Sigmoid colon (tissue), 4 donors: Measurements from ENCODE around the gene RFX7.

Experiments used
- EP300 ChIP-seq, 4 donors: sonication (generic); formaldehyde crosslinking; IDR thresholded peaks; one replicate each; pipeline ENCODE4 v1.6.1; 2017; ENCODE audit warnings: antibody characterized with exemption in 4 of 4
- POLR2A ChIP-seq, 2 donors: fragments of 450-650 bp; IDR thresholded peaks; one replicate each; pipeline ENCODE4 v1.6.1; 2016; ENCODE audit warnings: antibody characterized with exemption in 2 of 2, mild to moderate bottlenecking in 2 of 2, moderate library complexity in 2 of 2
- POLR2AphosphoS5 ChIP-seq, 4 donors: sonication (generic); formaldehyde crosslinking; IDR thresholded peaks; one replicate each; pipeline ENCODE4 v1.6.1; 2017; ENCODE audit warnings: antibody characterized with exemption in 4 of 4
- TF ChIP-seq, protein P1 (sequence below), 4 experiments: fragments of 450-650 bp in 3 of 4; fragments of 200-600 bp in 1 of 4; IDR thresholded peaks; one replicate each; pipeline ENCODE4 v1.5.1; 2016 to 2019; ENCODE audit warnings: antibody characterized with exemption in 4 of 4, mild to moderate bottlenecking in 3 of 4, moderate library complexity in 2 of 4

DNA sequence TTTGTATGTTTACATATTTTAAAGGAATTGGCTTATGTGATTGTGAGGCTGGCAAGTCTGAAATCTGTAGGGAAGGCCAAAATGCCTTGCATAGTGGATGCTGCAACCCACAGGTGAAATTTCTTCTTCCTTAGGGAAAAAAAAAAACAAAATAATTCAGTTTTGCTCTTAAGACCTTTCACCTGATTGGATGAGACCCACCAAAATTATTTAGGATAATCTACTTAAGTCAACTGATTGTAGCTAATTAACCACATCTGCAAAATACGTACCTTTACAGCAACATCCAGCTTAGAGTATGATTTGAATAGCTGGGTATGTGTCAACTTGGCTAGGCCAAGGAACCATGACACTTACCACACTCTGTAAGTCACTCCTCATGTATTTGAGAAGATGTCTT, 6.9 kb upstream of the RFX7 start:
- TF ChIP-seq, protein P1, sequence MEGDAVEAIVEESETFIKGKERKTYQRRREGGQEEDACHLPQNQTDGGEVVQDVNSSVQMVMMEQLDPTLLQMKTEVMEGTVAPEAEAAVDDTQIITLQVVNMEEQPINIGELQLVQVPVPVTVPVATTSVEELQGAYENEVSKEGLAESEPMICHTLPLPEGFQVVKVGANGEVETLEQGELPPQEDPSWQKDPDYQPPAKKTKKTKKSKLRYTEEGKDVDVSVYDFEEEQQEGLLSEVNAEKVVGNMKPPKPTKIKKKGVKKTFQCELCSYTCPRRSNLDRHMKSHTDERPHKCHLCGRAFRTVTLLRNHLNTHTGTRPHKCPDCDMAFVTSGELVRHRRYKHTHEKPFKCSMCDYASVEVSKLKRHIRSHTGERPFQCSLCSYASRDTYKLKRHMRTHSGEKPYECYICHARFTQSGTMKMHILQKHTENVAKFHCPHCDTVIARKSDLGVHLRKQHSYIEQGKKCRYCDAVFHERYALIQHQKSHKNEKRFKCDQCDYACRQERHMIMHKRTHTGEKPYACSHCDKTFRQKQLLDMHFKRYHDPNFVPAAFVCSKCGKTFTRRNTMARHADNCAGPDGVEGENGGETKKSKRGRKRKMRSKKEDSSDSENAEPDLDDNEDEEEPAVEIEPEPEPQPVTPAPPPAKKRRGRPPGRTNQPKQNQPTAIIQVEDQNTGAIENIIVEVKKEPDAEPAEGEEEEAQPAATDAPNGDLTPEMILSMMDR (IDR thresholded peaks at IDR 0.05), result no peak
- TF ChIP-seq POLR2A (IDR thresholded peaks at IDR 0.05) (no peak), POLR2AphosphoS5 (IDR thresholded peaks at IDR 0.05) (no peak), EP300 (IDR thresholded peaks at IDR 0.05) (no peak)
